Measurements from ENCODE around the gene PARM1. TPM values are rescaled to one million over a fixed set of nuclear protein-coding genes. Genes with fewer than 3 reads are reported as not detected.

Gene PARM1
- total and polyA plus RNA-seq, 9 of the 15 experiments (the other 6 are each of a cell fraction or from before 2014, with no cell fraction given): 0.07 TPM; not detected in 8

- Histone ChIP-seq H4K20me1 (replicated peaks; ENCODE audit: control insufficient read depth, insufficient read depth, low read length) (no peaks in the 10 kb centered on the region), H3K4me1 (replicated peaks in 1 of 2; ENCODE audit: control insufficient read depth in 2 of 2, insufficient read depth in 2 of 2, low read length in 2 of 2) (no peaks in the 10 kb centered on the region), H3K36me3 (ENCODE audit: control insufficient read depth, insufficient read depth, low read length) (no peaks in the 10 kb centered on the region), H3K27ac (ENCODE audit: extremely low read depth, low read depth, low read length) (no peak overlapping the region), H3K9me1 (ENCODE audit: control insufficient read depth, insufficient read depth, low read length) (no peaks in the 10 kb centered on the region), H3K79me2 (ENCODE audit: control insufficient read depth, insufficient read depth, low read length) (no peaks in the 10 kb centered on the region), H3K9me3 (replicated peaks; ENCODE audit: control insufficient read depth, insufficient read depth, low read depth, low read length) (no peaks in the 10 kb centered on the region), H3K27me3 (ENCODE audit: control insufficient read depth in 2 of 2, insufficient read depth in 2 of 2, low read length in 2 of 2) (peaks cover 3 to 9% of the 10 kb centered on the region in 2 experiments; a peak in 2 of 5 replicates), H3K4me3 (no peak overlapping the region), H3K4me2 (ENCODE audit: insufficient read depth, low read length) (no peak overlapping the region), H3K9ac (ENCODE audit: insufficient read depth in 1 of 2, low read depth in 2 of 2, low read length in 2 of 2) (no peak overlapping the region), H2AFZ (ENCODE audit: low read depth, low read length) (no peak overlapping the region)
- ATAC-seq (no peak), DNase-seq (ENCODE audit: extremely low read depth in 1 of 4, low spot score in 3 of 4) (no peak), FAIRE-seq (no peak)
- WGBS (ENCODE audit: insufficient coverage, low coverage, missing lambda C conversion rate): 0% methylated on average over 3 of the region's 3 CpGs
- POLR2A ChIA-PET: interaction anchor here (1.0 kb wide), 1 partner anchor 9 kb away, joined by 3 read pairs; no protein-coding TSS in a partner anchor
- CTCF ChIA-PET (ENCODE audit: low intra/inter-chr PET ratio): no interaction called here
- BruUV-seq (replicated peaks): no TSS peak
- intact Hi-C loops (cut with micrococcal nuclease) (no loop called here), in situ Hi-C loops (cut with MboI) (no loop called here)
- TF ChIP-seq ZNF583 (CRISPR knock-in tag; IDR thresholded peaks at IDR 0.05) (no peak), ASH1L (IDR thresholded peaks at IDR 0.05; ENCODE audit: borderline replicate concordance, low read depth, partially characterized antibody) (no peak), ZNF318 (IDR thresholded peaks at IDR 0.05; ENCODE audit: borderline replicate concordance in 1 of 2, low read depth in 1 of 2) (no peak), ZNF778 (CRISPR knock-in tag; IDR thresholded peaks at IDR 0.05) (no peak), TCFL5 (CRISPR knock-in tag; conservative IDR thresholded peaks at IDR 0.05) (no peak), PREB (CRISPR knock-in tag; IDR thresholded peaks at IDR 0.05) (no peak), ATF6 (CRISPR knock-in tag; IDR thresholded peaks at IDR 0.05) (no peak), HCFC1 (IDR thresholded peaks at IDR 0.05; ENCODE audit: low read depth, low read length) (no peak), CXXC5 (CRISPR knock-in tag; IDR thresholded peaks at IDR 0.05) (no peak), BDP1 (IDR thresholded peaks at IDR 0.05; ENCODE audit: insufficient read depth, insufficient read length) (no peak), POLR2H (tag; IDR thresholded peaks at IDR 0.05; ENCODE audit: low read depth) (no peak)
Observed at GRCh38 chr4:75034523-75034922, 101.6 kb downstream of the PARM1 start.
